Neural progenitor cell (in vitro differentiated cells): ENCODE measurements around the gene TFCP2L1. TPM values are rescaled to one million over a fixed set of nuclear protein-coding genes. Genes with fewer than 3 reads are reported as not detected.

Experiments
- DNase-seq: peaks from one replicate; pipeline ENCODE4 v3.0.0-alpha.2; 2016; ENCODE audit warnings: low spot score
- H2AFZ ChIP-seq: fragments of 200-600 bp; sonication (generic); replicated peaks from 2 replicates; pipeline ENCODE4 v1.6.1; 2016; ENCODE audit warnings: antibody characterized with exemption
- H3F3A ChIP-seq: fragments of 200-600 bp; sonication (generic); 2 replicates; pipeline ENCODE4 v1.6.1; 2016; ENCODE audit warnings: antibody characterized with exemption, low read depth
- H3K27ac ChIP-seq: fragments of 200-600 bp; sonication (generic); 2 replicates; pipeline ENCODE4 v1.5.1; 2016; ENCODE audit warnings: mild to moderate bottlenecking
- H3K27me3 ChIP-seq: fragments of 200-600 bp; sonication (generic); 2 replicates; pipeline ENCODE4 v1.6.1; 2016; ENCODE audit warnings: mild to moderate bottlenecking, moderate library complexity
- H3K36me3 ChIP-seq: fragments of 200-600 bp; sonication (generic); 2 replicates; pipeline ENCODE4 v1.5.1; 2016
- H3K4me1 ChIP-seq: fragments of 200-600 bp; sonication (generic); 2 replicates; pipeline ENCODE4 v1.6.1; 2016; ENCODE audit warnings: mixed run types
- H3K4me2 ChIP-seq: fragments of 200-600 bp; sonication (generic); 2 replicates; pipeline ENCODE4 v1.6.1; 2016
- H3K4me3 ChIP-seq: fragments of 200-600 bp; sonication (generic); 2 replicates; pipeline ENCODE4 v1.5.1; 2016
- H3K79me2 ChIP-seq: fragments of 200-600 bp; sonication (generic); 2 replicates; pipeline ENCODE4 v1.6.1; 2016; ENCODE audit warnings: low read depth
- H3K9ac ChIP-seq: fragments of 200-600 bp; sonication (generic); 2 replicates; pipeline ENCODE4 v1.6.1; 2016
- H3K9me3 ChIP-seq: fragments of 200-600 bp; sonication (generic); 2 replicates; pipeline ENCODE4 v1.5.1; 2016; ENCODE audit warnings: low read depth
- H4K20me1 ChIP-seq: fragments of 200-600 bp; sonication (generic); 2 replicates; pipeline ENCODE4 v1.6.1; 2016; ENCODE audit warnings: low read depth
- H3K27ac Mint-ChIP-seq: 3 replicates; pipeline ENCODE4 v1.8.0; 2021; ENCODE audit warnings: mixed read lengths
- H3K27me3 Mint-ChIP-seq: 2 replicates; pipeline ENCODE4 v1.8.0; 2022; ENCODE audit warnings: low read depth, mild to moderate bottlenecking, inconsistent platforms, moderate library complexity, mixed read lengths; ENCODE audit not compliant: insufficient read depth
- H3K36me3 Mint-ChIP-seq: 3 replicates; pipeline ENCODE4 v1.8.0; 2021; ENCODE audit warnings: mixed read lengths
- H3K4me1 Mint-ChIP-seq: 3 replicates; pipeline ENCODE4 v1.8.0; 2021; ENCODE audit warnings: mixed read lengths
- H3K4me3 Mint-ChIP-seq: 3 replicates; pipeline ENCODE4 v1.8.0; 2021; ENCODE audit warnings: mild to moderate bottlenecking, moderate library complexity, mixed read lengths
- H3K9me3 Mint-ChIP-seq: 3 replicates; pipeline ENCODE4 v1.8.0; 2020; ENCODE audit warnings: mixed read lengths
- EZH2 ChIP-seq: fragments of 200-600 bp; sonication (generic); IDR thresholded peaks from 2 replicates; pipeline ENCODE4 v1.6.1; 2017; ENCODE audit warnings: antibody characterized with exemption, mild to moderate bottlenecking, moderate library complexity
- EZH2phosphoT487 ChIP-seq: fragments of 200-600 bp; sonication (generic); IDR thresholded peaks from 2 replicates; pipeline ENCODE4 v1.6.1; 2017; ENCODE audit warnings: antibody characterized with exemption
- total RNA-seq: library from RNA; depleted of rRNA; stranded (reverse); fragments of >200 nt; gene quantifications from 2 replicates; pipeline ENCODE4 v1.2.3, GENCODE V29; 2015; ENCODE audit warnings: low replicate concordance
- TF ChIP-seq, protein P1 (sequence below): fragments of 200-600 bp; sonication (generic); IDR thresholded peaks from 2 replicates; pipeline ENCODE4 v1.5.1; 2017; ENCODE audit warnings: antibody characterized with exemption, mild to moderate bottlenecking

The TFCP2L1 gene
- total RNA-seq, 1 donor from 2014 or later = 0.04 TPM

- Mint-ChIP-seq H3K27ac (no peak overlapping the region), H3K36me3 (peaks cover 2% of the 10 kb centered on the region), H3K9me3 (peaks cover 9% of the 10 kb centered on the region), H3K4me1 (no peaks in the 10 kb centered on the region), H3K4me3 (no peak overlapping the region), H3K27me3 (peaks cover 7% of the 10 kb centered on the region)
- Histone ChIP-seq H4K20me1 (no peaks in the 10 kb centered on the region), H3K4me3 (no peak overlapping the region), H3K9ac (no peak overlapping the region), H3K4me1 (no peaks in the 10 kb centered on the region), H3K36me3 (no peaks in the 10 kb centered on the region), H3K9me3 (no peaks in the 10 kb centered on the region), H3K27me3 (no peaks in the 10 kb centered on the region), H3K4me2 (no peak overlapping the region), H3K27ac (no peak overlapping the region), H3F3A (no peaks in the 10 kb centered on the region), H3K79me2 (no peaks in the 10 kb centered on the region), H2AFZ (peak overlapping the region; percentile 47)
- no peak for DNase-seq
- TF ChIP-seq EZH2 (no peak), EZH2phosphoT487 (no peak)
- TF ChIP-seq, protein P1, sequence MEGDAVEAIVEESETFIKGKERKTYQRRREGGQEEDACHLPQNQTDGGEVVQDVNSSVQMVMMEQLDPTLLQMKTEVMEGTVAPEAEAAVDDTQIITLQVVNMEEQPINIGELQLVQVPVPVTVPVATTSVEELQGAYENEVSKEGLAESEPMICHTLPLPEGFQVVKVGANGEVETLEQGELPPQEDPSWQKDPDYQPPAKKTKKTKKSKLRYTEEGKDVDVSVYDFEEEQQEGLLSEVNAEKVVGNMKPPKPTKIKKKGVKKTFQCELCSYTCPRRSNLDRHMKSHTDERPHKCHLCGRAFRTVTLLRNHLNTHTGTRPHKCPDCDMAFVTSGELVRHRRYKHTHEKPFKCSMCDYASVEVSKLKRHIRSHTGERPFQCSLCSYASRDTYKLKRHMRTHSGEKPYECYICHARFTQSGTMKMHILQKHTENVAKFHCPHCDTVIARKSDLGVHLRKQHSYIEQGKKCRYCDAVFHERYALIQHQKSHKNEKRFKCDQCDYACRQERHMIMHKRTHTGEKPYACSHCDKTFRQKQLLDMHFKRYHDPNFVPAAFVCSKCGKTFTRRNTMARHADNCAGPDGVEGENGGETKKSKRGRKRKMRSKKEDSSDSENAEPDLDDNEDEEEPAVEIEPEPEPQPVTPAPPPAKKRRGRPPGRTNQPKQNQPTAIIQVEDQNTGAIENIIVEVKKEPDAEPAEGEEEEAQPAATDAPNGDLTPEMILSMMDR = no peak
These were observed 109.7 kb downstream of the TFCP2L1 start for GRCh38 chr2:121175326-121175725.

- no peak for TF ChIP-seq EZH2phosphoT487
- TF ChIP-seq EZH2 = no peak
- TF ChIP-seq, protein P1 = no peak
- no peak overlapping the region for H2AFZ ChIP-seq
- H3K36me3 Mint-ChIP-seq = peaks cover 2% of the 10 kb centered on the region
- H3K79me2 ChIP-seq = no peaks in the 10 kb centered on the region
- DNase-seq = no peak
- no peak overlapping the region for H3K27ac Mint-ChIP-seq
- no peaks in the 10 kb centered on the region for H3K36me3 ChIP-seq
- no peak overlapping the region for H3K9ac ChIP-seq
- H3K4me3 ChIP-seq = no peak overlapping the region
- H3F3A ChIP-seq = no peaks in the 10 kb centered on the region
- H3K9me3 ChIP-seq = no peaks in the 10 kb centered on the region
- H3K4me1 ChIP-seq = no peaks in the 10 kb centered on the region
- H3K4me2 ChIP-seq = no peak overlapping the region
- no peaks in the 10 kb centered on the region for H3K4me1 Mint-ChIP-seq
- H3K27me3 ChIP-seq = no peaks in the 10 kb centered on the region
- peaks cover 9% of the 10 kb centered on the region for H3K9me3 Mint-ChIP-seq
- no peak overlapping the region for H3K27ac ChIP-seq
- H4K20me1 ChIP-seq = no peaks in the 10 kb centered on the region
- H3K4me3 Mint-ChIP-seq = no peak overlapping the region
- H3K27me3 Mint-ChIP-seq = peaks cover 6% of the 10 kb centered on the region
These were observed 111.2 kb downstream of the TFCP2L1 start for GRCh38 chr2:121173806-121174205.

- no peak overlapping the region for H3K27ac ChIP-seq
- no peak overlapping the region for H3K27ac Mint-ChIP-seq
- H3K79me2 ChIP-seq = no peaks in the 10 kb centered on the region
- no peaks in the 10 kb centered on the region for H3K4me1 Mint-ChIP-seq
- H3K36me3 Mint-ChIP-seq = peaks cover 2% of the 10 kb centered on the region
- no peak overlapping the region for H3K4me2 ChIP-seq
- H3K9ac ChIP-seq = no peak overlapping the region
- H3K27me3 Mint-ChIP-seq = peaks cover 6% of the 10 kb centered on the region
- H3K4me3 ChIP-seq = no peak overlapping the region
- no peak overlapping the region for H2AFZ ChIP-seq
- no peaks in the 10 kb centered on the region for H4K20me1 ChIP-seq
- H3K4me3 Mint-ChIP-seq = no peak overlapping the region
- H3K9me3 Mint-ChIP-seq = peaks cover 9% of the 10 kb centered on the region
- no peak for DNase-seq
- no peaks in the 10 kb centered on the region for H3F3A ChIP-seq
- no peaks in the 10 kb centered on the region for H3K36me3 ChIP-seq
- H3K9me3 ChIP-seq = no peaks in the 10 kb centered on the region
- no peaks in the 10 kb centered on the region for H3K27me3 ChIP-seq
- TF ChIP-seq EZH2phosphoT487 (no peak), EZH2 (no peak)
- TF ChIP-seq, protein P1 = no peak
- H3K4me1 ChIP-seq = no peaks in the 10 kb centered on the region
These were observed 111.9 kb downstream of the TFCP2L1 start for GRCh38 chr2:121173112-121173511.
